Left ventricle myocardium inferior (tissue), 1 donor: ENCODE data around the gene B4GALNT1. TPM values are rescaled to one million over a fixed set of nuclear protein-coding genes. Genes with fewer than 3 reads are reported as not detected.
"Not testable (repeated sequence)": the region's sequence is repeated elsewhere in the genome, so short reads cannot be mapped to it uniquely, and the experiment has no call there.

ENCODE experiments used
- DNase-seq: peaks from one replicate; pipeline ENCODE4 v3.0.0-alpha.2; 2020
- H3K27ac ChIP-seq: fragments of 200-600 bp; replicated peaks from 2 replicates; pipeline ENCODE4 v1.8.0; 2021
- H3K27me3 ChIP-seq: fragments of 200-600 bp; 2 replicates; pipeline ENCODE4 v1.8.0; 2021; ENCODE audit warnings: low read depth
- H3K36me3 ChIP-seq: fragments of 200-600 bp; 2 replicates; pipeline ENCODE4 v1.8.0; 2021
- H3K4me1 ChIP-seq: fragments of 200-600 bp; 2 replicates; pipeline ENCODE4 v1.8.0; 2021
- H3K4me3 ChIP-seq: fragments of 200-600 bp; 2 replicates; pipeline ENCODE4 v1.8.0; 2021; ENCODE audit warnings: mild to moderate bottlenecking, moderate library complexity
- H3K9me3 ChIP-seq: fragments of 200-600 bp; replicated peaks from 2 replicates; pipeline ENCODE4 v1.8.0; 2021
- CTCF ChIP-seq: fragments of 200-600 bp; IDR thresholded peaks from 2 replicates; pipeline ENCODE4 v1.8.0; 2021; ENCODE audit warnings: antibody characterized with exemption, mild to moderate bottlenecking, borderline replicate concordance
- intact Hi-C: fragments of 100-400 bp; cut with micrococcal nuclease; formaldehyde crosslinking; loops from one replicate; pipeline ENCODE4 v1.11.0; 2022
- total RNA-seq: library from RNA; stranded (reverse); fragmentation: NEBNext Ultra II Directional; extraction: Animal tissue kit (Norgen Biotek cat#: 25700); gene quantifications from one replicate; pipeline ENCODE4 v1.2.1, GENCODE V29; 2021
- donor health status: DM: no; HTN: yes; CAD: no; lungs with severe emphysema.

The B4GALNT1 gene
- total RNA-seq, 1 donor from 2014 or later: 4.7 TPM

- Histone ChIP-seq H3K4me3 (peak overlapping the region; percentile 66), H3K4me1 (peaks cover 62% of the 10 kb centered on the region), H3K27me3 (peaks cover 68% of the 10 kb centered on the region), H3K9me3 (no peaks in the 10 kb centered on the region), H3K27ac (peak overlapping the region; percentile 78), H3K36me3 (peaks cover 23% of the 10 kb centered on the region)
- TF ChIP-seq CTCF: no peak
- DNase-seq: no peak
- intact Hi-C loops: loop anchor here (5.0 kb wide), 1 partner anchor 37 kb away; no protein-coding TSS in a partner anchor
Observed at GRCh38 chr12:57619434-57620244, 13.4 kb downstream of the B4GALNT1 start.

- no peaks in the 10 kb centered on the region for H3K9me3 ChIP-seq
- H3K27me3 ChIP-seq: peaks cover 61% of the 10 kb centered on the region
- H3K36me3 ChIP-seq: peaks cover 26% of the 10 kb centered on the region
- peaks cover 68% of the 10 kb centered on the region for H3K4me1 ChIP-seq
- peak; percentile 44 for DNase-seq
- intact Hi-C loops: no loop called here
- peak overlapping the region; percentile 78 for H3K27ac ChIP-seq
- H3K4me3 ChIP-seq: peak overlapping the region; percentile 66
- TF ChIP-seq CTCF: no peak
Observed at GRCh38 chr12:57618966-57619433, 14.0 kb downstream of the B4GALNT1 start.

- Histone ChIP-seq H3K4me1 (peaks cover 73% of the 10 kb centered on the region), H3K27ac (peak overlapping the region; percentile 78), H3K4me3 (peak overlapping the region; percentile 87), H3K27me3 (peaks cover 56% of the 10 kb centered on the region), H3K36me3 (peaks cover 29% of the 10 kb centered on the region)
- H3K9me3 ChIP-seq, intact Hi-C loops, DNase-seq: not testable (repeated sequence)
Observed at GRCh38 chr12:57618431-57618830, 14.6 kb downstream of the B4GALNT1 start.

GRCh38 chr12:57617942-57618341 lies 15.1 kb downstream of the B4GALNT1 start:
- peaks cover 29% of the 10 kb centered on the region for H3K36me3 ChIP-seq
- H3K27me3 ChIP-seq: peaks cover 51% of the 10 kb centered on the region
- intact Hi-C loops: no loop called here
- peak overlapping the region; percentile 78 for H3K27ac ChIP-seq
- no peaks in the 10 kb centered on the region for H3K9me3 ChIP-seq
- TF ChIP-seq CTCF: no peak
- no peak for DNase-seq
- H3K4me1 ChIP-seq: peaks cover 78% of the 10 kb centered on the region
- H3K4me3 ChIP-seq: peak overlapping the region; percentile 87

GRCh38 chr12:57616383-57617101 lies 16.5 kb downstream of the B4GALNT1 start:
- Histone ChIP-seq H3K9me3 (no peaks in the 10 kb centered on the region), H3K27me3 (peaks cover 41% of the 10 kb centered on the region), H3K4me3 (peak overlapping the region; percentile 87), H3K4me1 (peaks cover 85% of the 10 kb centered on the region), H3K36me3 (peaks cover 29% of the 10 kb centered on the region), H3K27ac (peak overlapping the region; percentile 78)
- DNase-seq: no peak
- intact Hi-C loops: no loop called here
- TF ChIP-seq CTCF: no peak

GRCh38 chr12:57615637-57616036 lies 17.4 kb downstream of the B4GALNT1 start:
- no peak for TF ChIP-seq CTCF
- DNase-seq: no peak
- H3K9me3 ChIP-seq: no peaks in the 10 kb centered on the region
- H3K27me3 ChIP-seq: peaks cover 32% of the 10 kb centered on the region
- intact Hi-C loops: no loop called here
- peak overlapping the region; percentile 87 for H3K4me3 ChIP-seq
- peaks cover 85% of the 10 kb centered on the region for H3K4me1 ChIP-seq
- H3K27ac ChIP-seq: peak overlapping the region; percentile 78
- H3K36me3 ChIP-seq: peaks cover 29% of the 10 kb centered on the region
